ENCODE results near the gene AP3S2.

AP3S2 gene

DNA sequence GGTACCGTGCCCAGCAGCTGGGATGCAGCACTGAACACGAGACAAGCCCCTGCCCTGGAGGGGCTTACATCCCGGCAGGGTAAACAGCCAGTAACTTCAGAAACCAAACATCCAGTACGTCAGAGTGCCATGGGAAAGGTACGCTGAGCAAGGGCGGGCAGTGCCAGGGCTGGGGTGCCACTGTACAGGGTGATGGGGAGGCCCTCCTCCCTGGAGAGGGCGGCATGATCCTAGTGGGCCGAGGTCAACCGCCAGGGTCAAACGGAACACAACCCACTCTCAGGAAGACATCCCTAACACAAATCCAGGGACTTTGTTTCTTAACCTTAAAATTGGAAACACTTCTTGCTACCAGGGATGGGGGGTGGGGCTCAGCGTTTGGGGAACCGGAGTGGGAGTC lies 63.2 kb downstream of the AP3S2 start:
- no peak for DNase-seq

DNA sequence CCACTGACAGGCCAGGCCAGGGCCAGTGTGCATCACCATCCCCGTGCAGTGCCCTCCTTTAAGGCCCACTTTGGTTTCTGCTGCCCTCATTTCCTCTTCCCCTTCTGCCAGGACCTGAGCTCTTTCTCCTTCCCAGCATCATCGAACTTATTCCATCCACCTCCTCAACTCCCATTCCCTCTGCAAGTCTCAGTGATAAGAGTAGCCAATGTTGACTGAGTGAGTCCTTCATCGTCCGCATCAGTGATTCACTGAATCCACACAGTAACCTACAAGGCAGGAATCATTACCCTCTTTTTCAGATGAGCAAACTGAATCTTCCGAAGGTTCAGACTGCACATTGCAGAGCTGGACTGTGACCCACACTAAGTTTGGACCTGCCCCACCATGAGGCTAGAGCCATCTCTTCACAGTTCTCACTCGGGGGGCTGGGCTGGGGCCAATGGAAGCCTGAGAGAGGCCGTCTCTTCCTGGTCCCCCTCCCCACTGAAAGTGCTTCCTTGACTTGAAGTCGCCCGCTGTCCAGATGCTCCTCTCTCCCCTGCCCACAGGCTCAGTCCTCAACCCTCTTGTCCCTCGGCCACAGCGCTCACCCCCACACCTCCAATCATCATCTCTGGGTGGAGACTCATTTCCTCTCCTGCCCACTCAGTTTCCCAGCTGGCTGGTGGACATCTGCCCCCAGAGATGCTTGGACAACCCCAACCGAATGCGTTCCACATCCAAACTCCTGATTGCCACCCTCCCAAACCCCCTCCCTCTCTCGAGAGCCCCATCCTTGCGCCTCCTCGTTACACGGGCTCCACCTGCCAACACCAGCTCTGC lies 64.0 kb downstream of the AP3S2 start:
- peak in 2 of 3 donors; percentile 42 to 50 for DNase-seq

DNA sequence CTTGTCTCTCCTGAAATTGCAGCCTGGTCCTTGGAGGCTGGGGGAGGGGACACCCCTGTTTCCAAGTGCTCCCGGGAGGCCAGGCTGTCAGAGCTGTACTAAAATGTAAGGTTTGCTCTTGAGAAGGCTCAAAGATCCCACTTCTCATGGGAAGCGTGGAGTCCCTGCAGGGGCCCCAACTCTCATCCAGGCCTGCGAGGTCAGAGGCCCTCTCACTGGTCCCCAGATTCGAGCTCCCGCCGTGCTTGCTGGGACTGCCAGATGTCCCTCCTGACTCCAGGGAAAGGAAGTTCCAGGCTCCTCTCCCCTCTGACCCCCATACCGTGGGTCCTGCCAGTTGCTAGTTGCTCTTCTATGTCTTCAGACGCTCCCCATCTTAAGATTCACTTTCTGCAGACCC lies 64.6 kb downstream of the AP3S2 start:
- no peak for DNase-seq

DNA sequence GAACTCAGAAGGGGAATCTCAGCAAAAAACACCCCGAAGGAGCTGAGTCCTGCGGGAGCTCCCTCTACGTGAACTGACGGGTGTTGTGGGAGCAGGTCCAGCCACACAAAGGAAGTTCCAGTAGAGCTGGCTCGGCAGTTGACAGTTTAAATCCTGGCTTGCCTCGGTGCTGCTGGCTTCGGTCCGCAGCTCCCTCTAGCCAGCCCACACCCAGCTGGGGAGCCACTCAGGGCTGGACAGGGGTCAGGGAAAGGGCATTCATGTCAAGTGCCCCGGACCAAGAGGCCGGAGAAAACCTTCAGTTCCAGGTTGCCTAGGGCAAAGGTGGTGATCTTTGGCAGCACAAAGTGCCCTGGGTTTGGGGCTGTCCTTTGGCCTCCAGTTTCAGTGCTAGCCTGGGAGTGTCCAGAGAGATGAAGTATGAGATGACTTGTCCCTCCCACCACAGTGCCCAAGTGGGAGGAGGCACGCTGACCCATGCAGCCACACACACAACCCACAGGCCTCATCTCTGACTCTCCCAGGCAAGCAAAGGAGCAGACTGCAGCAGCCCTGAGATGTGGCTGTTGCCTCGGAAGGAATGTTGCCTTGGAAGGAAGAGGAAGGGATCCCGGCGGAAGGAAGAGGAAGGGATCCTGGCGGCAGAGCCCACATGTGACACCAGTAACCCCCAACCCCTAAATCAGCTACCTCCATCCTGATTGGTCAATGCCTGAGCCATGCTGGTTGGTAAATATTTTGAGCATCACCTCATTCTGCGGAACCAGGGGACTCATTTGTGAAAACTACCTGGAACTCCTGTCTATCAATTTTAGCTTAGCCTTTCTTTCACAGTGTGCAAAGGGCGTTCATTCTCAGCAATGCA lies 65.3 kb downstream of the AP3S2 start:
- peak; percentile 83 to 87 (median 86) for DNase-seq

DNA sequence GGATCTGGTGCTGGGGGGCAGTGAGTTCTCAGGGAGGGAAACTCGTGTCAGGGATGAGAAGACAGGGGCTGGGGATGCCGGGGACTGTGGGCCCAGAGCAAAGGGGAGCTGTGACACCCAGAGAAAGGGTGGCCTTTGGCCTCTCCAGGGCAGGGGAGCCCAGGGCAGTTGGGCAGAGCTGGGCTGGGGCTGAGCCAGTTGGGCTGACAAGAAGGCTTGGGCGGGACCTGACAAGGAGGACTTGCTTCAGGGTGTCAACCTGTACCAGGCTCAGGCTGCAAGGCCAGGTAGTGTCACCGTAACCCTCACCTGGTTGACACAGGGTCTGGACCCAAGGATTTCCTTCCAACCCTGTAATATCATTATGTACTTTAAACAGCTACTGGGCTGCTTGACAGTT lies 66.0 kb downstream of the AP3S2 start:
- DNase-seq: no peak

DNA sequence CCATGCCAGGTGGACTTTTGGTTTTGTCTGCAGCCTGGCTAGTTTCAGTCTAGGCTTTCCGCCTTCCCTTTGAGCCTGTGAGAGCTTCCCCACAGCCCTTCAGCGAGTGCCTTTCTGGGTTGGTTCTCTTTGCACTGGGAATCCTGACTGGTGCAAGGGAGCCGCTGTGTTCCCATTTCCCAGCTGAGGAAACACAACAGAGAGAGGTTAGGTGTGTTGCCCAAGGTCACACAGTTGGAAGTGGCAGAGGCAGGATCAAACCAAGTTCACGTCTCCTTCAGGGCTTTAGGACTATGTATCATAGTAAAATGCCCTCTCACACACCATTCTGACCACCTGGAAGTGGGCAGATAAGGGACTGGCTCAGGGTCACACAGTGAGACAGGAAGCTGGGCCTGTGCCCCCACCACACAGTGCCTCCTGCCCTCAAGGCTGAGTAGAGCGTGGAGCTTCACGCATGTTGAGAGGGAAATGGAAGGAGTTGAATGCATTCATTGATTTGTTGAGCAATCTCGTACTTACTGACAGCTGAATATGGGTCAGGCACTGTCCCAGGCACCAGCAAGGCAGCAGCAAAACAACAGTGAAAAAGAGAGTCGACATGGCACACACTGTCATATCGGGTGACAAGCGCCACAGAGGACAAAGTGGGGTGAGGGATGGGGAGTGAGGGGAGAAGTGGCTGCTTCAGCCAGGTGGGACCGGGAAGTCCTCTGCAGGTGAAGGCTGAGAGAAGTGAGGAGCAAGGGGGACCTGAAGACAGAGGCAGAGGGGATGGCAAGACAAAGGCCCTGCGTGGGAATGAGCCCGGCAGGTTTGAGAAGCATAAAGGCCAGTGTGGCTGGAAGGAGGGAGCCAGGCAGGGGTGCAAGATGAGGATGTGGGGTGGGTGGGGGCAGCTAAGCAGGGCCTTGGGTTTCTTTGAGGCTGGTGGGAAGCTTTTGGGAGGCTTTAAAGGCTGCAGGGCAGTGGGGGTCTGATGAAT lies 66.8 kb downstream of the AP3S2 start:
- peak; percentile 46 to 54 (median 50) for DNase-seq

DNA sequence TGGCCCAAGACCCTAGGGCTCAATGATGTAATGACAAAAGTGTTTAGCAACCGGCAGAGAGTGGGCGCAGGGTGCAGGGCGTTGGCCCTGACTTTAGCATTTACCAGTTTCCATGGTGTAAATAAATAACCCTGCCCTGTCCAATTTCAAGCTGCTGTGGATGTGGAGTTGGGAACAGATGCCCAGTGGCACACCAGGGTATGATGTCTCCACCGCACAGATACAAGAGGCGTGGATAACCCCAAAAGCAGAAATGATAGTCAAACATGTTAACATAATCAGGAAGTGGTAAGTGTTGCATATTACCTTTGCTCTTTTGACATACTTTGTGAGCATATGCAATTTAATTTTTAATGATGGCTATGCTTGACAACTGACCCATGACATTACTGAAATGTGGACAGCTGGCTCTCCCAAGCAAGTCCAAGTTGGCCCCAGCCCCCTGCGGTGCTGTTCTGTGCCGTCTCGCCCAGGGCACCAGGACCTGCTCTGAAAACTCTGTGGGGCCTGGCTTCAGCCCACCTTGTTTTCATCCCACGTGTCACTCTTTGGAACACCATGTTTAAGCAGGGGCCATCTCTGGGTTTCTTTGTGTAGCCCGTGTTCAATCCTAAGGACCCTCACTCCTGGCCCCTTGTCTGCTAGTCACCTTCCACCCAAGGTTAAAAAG lies 68.4 kb downstream of the AP3S2 start:
- DNase-seq: peak; percentile 69 to 86 (median 83)

DNA sequence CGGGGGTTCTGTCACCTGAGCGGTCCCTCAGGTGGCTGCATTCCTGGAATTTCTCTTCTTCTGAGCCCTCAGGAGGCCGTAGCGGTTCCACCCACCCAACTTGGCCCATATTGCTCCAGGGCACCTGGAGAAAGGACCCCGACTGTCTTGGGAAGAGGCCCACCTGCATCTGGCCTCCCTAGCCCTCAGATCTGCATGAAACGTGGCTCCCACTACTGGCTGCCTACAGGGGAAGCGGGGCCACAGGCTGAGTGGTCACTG lies 69.3 kb downstream of the AP3S2 start:
- DNase-seq: no peak

DNA sequence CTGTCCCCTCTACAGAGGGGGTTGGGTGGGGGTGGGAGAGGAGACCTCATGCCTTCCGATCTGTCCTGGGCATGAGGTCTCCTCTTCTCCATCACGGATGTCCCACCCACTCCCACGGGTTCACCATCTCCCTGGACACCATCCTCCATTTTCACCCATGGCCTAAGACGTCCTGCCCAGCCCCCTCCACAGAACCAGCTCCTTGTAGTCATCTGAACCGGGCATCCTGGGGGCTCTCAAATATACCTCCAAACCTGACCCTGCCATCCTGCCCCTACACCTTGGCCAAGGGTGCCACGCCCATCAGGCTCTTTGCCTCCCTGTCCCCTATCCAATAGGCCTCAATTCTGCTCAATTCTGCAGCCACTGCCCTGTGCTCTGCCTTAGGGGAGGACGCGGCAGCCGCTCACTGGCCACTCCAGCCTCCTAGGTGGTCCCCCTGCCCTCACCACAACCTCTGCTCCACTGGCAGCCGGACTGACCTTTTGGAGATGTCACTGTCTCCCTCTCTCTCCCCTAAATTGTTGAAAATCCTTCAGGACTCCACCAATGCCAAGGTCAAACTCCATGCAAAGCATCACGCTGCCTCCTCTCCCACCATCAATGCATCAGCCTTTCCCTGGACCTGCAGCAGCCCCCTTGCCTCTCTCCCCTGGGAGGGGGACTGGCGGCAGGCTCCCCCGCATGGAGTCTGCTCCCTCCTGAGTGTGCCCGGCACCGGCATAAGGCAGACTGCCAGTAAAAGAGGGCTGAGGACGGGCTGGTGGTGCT lies 69.8 kb downstream of the AP3S2 start:
- DNase-seq: no peak

DNA sequence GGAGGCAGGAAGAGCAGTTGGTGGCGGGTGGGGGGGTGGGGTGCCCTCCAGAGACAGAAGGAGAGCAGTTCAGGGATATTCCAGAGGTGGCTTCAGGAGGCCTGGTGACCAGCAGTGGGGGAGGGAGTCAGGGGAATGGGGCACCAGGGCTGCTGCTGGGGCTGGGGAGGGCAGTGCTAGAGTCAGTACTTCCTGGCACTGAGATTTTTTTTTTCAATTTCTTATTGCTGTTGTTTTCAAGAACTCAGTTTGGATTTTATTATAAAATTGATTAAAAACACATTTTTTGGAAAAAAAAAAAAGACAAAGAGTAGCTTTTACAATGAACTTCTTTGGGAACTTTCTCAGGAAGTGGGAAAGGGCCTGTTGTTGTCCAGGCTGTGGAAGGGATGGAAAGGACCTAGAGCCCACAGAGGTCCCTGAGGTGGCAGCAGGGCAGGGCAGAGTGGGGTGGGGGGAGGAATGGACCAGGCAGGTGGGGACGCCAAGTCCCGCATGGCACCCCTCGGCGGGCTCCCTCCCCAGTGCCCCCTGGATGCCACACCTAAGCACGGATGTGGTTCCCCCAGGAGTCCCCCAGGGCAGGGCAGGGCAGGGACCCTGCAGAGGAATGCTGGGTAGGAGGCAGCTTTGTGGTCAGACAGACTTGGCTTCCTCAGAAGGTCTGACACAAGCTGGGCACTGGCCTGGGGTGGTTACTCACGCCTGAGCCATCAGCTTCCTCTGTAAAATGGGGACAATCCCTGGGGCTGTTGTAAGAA lies 70.7 kb downstream of the AP3S2 start:
- DNase-seq: peak; percentile 87 to 91 (median 89)

DNA sequence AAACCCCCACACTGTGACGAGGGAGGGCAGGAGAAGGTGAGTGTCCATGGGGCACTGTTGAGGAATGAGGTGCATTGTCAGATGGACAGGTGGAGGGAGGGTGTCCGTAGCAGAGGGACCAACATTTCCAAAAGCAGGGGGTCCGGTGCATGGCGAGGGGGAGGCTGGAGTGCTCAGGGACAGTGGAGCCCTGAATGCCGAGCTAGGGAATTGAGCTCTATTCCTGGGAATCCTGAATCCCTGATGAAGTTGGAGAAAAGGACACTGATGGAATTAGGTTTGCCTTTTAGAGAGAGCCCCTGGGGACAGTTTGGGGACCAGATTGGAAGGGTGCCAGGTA lies 71.2 kb downstream of the AP3S2 start:
- DNase-seq: no peak

DNA sequence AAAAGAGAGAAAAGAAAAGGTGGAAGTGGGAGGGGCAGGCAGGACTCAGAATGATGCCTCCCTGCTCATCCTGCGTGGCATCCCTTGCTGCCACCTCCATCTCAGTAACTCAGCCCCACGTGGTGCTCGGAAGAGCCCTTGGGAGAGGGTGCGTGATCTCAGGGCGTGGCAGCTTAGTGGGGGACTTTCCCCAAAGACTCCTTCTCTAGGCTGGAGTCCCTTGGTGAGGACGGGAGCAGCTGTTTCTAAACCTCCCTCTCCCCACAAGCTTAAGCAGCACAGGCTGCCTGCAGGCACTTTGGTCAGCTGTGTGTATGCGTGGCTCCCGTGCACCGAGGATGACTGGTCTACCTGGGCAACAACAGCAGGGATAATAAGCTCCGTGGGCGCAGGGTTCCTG lies 71.8 kb downstream of the AP3S2 start:
- DNase-seq: peak; percentile 92 to 93 (median 93)

DNA sequence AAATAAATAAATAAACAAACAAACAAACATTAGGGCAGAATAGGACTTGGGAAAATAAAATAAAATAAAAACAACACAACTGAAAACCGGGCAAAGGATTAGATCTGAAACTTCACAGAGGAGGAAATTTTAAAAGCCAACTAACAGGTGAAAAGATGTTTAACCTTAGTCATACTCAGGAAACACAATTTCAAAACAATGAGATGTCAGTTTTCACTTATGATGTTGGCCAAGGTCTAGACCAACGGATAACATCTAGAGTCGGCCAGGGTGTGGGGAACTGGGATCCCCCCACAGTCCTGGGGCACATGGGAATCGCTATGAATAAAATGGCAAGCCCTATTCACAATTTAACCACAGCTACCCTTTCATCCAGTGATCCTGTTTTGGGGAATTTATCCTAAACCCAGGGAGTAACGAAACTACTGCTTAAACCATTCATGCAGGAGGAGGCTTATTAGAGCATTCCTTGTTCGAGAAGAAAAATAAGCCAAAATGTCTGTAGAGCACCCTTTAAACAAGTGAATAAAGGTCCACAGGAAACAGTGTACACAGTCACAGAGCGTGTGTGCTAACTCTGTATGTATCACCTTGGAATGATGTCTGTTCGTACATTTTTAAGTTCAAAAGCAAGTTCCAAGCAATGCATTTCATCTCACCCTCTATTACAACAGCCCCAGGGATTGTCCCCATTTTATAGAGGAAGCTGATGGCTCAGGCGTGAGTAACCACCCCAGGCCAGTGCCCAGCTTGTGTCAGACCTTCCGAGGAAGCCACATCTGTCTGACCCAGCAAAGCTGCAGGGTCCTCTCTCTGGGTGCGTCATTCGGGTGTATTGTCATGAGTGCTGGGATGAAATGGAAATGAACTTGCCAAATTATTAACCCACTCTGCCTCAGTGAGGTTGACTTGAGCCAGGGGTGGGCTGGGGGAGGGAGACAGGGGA lies 72.9 kb downstream of the AP3S2 start:
- DNase-seq: peak; percentile 94 to 98 (median 96)

DNA sequence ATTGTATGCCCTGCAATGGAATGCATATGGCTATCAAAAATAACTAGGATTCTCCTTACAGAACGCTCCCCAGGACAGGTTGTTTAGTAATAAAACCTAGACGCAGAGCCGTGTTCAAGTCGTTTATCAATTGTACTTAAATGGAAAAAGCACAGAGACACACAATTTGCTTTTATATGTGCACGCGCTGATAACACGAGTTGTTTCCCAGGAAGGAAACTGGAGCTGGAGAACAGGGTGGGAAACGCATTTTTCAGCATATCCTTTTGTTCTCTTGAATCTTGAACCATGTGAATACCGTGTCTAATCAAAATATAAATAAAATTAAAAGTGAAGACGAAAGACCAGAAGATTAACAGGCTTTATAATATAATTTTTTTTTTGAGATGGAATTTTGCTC lies 75.5 kb downstream of the AP3S2 start:
- no peak for DNase-seq

DNA sequence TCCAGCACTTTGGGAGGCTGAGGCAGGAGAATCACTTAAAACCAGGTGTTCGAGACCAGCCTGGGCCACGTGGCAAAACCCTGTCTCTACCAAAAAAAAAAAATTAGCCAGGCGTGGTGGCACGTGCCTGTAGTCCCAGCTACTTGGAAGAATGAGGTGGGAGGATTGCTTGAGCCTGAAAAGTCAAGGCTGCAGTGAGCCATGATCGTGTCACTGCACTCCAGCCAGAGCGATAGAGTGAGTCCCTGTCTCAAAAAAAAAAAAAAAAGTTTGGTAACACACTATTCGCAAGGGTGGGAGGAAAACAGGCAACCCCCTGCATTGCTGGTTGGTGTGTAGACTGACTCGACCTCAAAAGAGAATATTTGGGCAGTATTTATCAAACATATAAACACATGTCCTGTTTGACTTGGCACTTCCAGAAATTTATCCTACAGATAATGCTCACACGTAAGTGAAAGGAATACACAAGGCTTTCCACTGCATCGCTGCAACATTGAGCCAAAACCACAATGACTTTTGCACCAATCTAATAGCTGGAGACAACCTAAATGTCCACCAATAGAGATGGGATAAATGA lies 76.0 kb downstream of the AP3S2 start:
- DNase-seq: no peak

DNA sequence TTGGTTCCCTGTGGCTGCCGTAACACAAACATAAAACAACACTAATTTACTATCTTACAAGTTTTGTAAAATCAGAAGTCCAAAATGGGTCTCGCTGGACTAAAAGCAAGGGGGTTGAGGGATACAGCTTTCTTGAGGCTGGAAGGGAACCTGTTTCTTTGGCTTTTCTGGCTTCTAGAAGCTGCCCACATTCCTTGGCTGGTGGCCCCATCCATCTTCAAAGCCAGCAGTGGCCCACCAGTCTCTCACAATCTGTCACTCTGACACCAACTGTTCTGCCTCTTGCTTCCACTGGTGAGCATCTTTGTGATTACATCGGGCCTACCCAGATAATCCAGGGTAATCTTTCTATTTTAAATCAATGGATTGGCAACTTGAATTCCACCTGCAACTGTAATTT lies 78.0 kb downstream of the AP3S2 start:
- DNase-seq: no peak

DNA sequence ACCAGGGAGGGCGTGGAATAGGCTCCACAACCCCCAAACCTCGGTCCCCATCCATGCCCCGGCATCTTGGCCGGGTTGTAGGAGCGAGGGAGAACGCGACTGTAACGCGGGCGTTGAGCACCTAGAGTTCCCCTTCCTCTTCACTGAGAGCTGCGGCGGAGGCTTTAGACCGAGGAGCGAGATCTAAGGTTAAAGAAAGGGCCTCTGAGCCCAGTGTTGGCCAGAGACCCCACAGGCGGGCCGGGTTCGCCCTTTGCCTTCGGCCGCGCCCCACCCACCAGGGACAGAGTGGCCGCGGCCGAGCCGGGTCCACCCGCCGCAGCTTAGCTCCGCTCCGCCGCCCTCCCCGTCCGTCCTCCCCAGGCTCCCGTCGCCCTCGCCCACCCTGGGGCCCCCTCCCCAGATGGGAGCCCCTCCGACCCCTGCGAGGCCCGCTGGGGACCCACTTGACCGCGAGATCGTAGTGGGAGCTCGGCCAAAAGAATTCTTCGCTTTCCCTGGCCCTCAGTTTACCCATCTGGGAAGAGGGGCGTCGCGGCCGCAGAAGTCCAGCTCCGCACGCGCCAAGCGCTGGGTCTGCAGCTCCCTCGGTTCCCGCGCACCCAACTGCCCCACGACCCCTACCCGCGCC lies 79.6 kb downstream of the AP3S2 start:
- DNase-seq: peak; percentile 60 to 70 (median 66)

DNA sequence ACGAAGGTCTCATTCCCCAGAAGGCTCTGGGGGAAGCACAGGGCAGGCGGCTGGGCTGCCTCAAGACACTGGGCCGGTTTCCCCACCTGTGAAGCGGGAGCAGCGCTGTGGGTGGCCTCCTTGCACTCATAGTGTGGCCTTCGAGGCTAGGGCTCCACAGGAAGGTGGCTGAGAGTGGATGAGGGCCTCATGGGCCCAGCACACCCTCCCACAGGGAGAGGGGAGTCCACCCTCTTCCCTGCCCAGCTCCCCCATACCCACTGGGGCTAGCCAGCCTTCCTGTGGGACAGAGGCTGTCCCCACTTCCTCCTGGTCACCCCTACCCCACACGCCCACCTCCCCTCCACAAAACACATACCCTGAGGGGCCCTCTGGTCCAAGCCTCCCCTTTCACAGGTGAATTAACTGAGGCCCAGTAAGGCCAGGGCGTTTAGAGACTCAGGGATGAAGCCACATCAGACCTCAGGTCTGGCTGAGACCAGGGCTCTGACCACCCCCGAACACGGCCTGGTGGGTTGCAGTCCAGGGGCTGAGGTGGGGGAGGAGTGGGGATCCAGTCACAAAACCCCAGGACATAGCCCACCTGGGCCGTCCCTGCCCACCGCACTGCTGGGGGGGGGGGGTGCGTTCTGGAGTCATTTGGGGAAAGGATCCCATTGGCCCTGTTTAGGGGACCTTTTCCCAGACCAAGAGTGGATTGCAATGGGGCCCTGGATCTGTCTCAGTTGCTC lies 80.2 kb downstream of the AP3S2 start:
- DNase-seq: no peak
